T47D (cell line): ENCODE data around the gene PUS1.
"Not testable (repeated sequence)": the region's sequence is repeated elsewhere in the genome, so short reads cannot be mapped to it uniquely, and the experiment has no call there.

ENCODE experiments used
- DNase-seq, 2 experiments: peaks; one replicate each; pipeline versions ENCODE4 v3.0.0 to v3.0.0-alpha.2; 2011 to 2012; ENCODE audit warnings: low read depth in 1 of 2, low spot score in 1 of 2
- JUND ChIP-seq: IDR thresholded peaks from 2 replicates; pipeline ENCODE4 v1.6.1; 2012; ENCODE audit warnings: low read depth
- in situ Hi-C: cut with HindIII; loops from 2 replicates; pipeline ENCODE4 v1.10.0; 2016; ENCODE audit warnings: low sequenced_read_pairs, low pct_unique_long_range_greater_than_20kb

PUS1 gene

GRCh38 chr12:131941116-131941986, 12.3 kb downstream of the PUS1 start:
- in situ Hi-C loops: no loop called here
- no peak for TF ChIP-seq JUND
- DNase-seq: no peak

- no peak for DNase-seq
- TF ChIP-seq JUND: no peak
- in situ Hi-C loops: no loop called here
Measured at GRCh38 chr12:131941987-131942341, 12.9 kb downstream of the PUS1 start.

GRCh38 chr12:131942671-131943070, 13.6 kb downstream of the PUS1 start:
- TF ChIP-seq JUND: no peak
- DNase-seq: no peak
- in situ Hi-C loops: no loop called here

- in situ Hi-C loops: no loop called here
- no peak for TF ChIP-seq JUND
- no peak for DNase-seq
Measured at GRCh38 chr12:131943389-131943788, 14.3 kb downstream of the PUS1 start.

- no peak for DNase-seq
- no peak for TF ChIP-seq JUND
- in situ Hi-C loops: no loop called here
Measured at GRCh38 chr12:131943876-131944275, 14.8 kb downstream of the PUS1 start.

- in situ Hi-C loops: no loop called here
- no peak for TF ChIP-seq JUND
- no peak for DNase-seq
Measured at GRCh38 chr12:131944601-131945251, 15.7 kb downstream of the PUS1 start.

- TF ChIP-seq JUND: no peak
- no peak for DNase-seq
- in situ Hi-C loops: no loop called here
Measured at GRCh38 chr12:131946757-131947156, 17.7 kb downstream of the PUS1 start.

GRCh38 chr12:131947482-131948027, 18.5 kb downstream of the PUS1 start:
- no peak for DNase-seq
- no peak for TF ChIP-seq JUND
- in situ Hi-C loops: no loop called here

- in situ Hi-C loops: no loop called here
Measured at GRCh38 chr12:131948166-131948712, 19.2 kb downstream of the PUS1 start.

GRCh38 chr12:131948713-131949430, 19.8 kb downstream of the PUS1 start:
- DNase-seq, in situ Hi-C loops: not testable (repeated sequence)

More at GRCh38 chr12:131948166-131948712, 19.2 kb downstream of the PUS1 start:
- DNase-seq: no peak
- TF ChIP-seq JUND: no peak

- DNase-seq: peak; percentile 94 to 98
- TF ChIP-seq JUND: no peak
- in situ Hi-C loops: no loop called here
Measured at GRCh38 chr12:131949431-131950181, 20.5 kb downstream of the PUS1 start, which contains the start of gene EP400. TSS of gene EP400 (plus strand) at chr12:131949942. CDS start at chr12:131960620, 10,678 bp downstream.
